Activated CD8-positive, alpha-beta memory T cell treated with anti-CD3 and anti-CD28 coated beads, Interleukin-2, amount 50 U/mL, for 1 hour (primary cell): Measurements from ENCODE around the gene ADAM33.

Experiments
- DNase-seq: peaks from one replicate; pipeline ENCODE4 v3.0.0-alpha.2; 2020; ENCODE audit errors: extremely low read depth

ADAM33 gene

GRCh38 chr20:3710011-3710466 lies 28.2 kb upstream of the ADAM33 start:
- DNase-seq, result no peak

DNA sequence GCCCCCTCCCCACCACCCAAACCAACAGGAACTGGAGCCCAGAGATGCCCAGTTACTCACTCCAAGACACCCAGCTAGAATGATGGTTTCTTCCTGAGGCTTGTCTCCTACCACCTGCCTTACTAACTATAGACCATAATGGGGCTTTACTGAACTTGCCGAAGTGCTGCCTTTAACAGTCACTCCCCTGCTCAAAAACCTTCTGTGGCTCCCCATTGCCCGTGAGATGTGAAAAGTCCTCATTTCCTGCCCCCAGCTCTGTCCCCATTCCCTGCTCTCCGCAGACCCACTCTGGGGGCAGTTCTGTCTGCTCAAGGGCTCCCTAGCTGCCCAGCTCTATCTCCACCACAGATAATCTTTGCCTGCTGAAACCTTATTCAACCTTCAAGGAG lies 25.7 kb upstream of the ADAM33 start:
- DNase-seq, result no peak

- no peak for DNase-seq
Measured at GRCh38 chr20:3706774-3707507, 25.1 kb upstream of the ADAM33 start.

- no peak for DNase-seq
Measured at GRCh38 chr20:3705970-3706739, 24.3 kb upstream of the ADAM33 start.

DNA sequence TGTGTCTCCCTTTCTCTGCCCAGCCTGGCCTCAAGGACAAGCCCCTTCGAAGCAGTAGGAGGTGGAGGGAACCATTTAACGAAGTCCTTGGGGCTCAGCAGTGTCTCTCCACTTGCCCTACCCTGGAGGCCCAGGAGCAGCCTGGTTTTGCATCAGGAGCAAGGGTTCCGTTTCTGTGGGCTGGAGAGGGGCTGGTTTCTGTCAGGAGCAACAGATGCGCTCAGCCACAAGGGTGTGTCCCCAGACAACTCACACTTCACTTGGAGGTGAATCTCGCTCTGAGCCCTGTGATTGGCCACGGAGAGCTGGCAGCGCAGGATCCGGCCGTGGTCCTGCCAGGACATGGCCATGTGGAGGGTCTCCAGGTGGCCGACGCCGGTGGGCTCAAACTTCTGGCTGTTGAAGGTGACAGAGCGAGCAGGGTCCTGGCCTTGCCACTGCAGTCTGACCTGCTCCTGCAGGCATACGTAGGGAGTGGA lies 23.7 kb upstream of the ADAM33 start:
- DNase-seq, result no peak

DNA sequence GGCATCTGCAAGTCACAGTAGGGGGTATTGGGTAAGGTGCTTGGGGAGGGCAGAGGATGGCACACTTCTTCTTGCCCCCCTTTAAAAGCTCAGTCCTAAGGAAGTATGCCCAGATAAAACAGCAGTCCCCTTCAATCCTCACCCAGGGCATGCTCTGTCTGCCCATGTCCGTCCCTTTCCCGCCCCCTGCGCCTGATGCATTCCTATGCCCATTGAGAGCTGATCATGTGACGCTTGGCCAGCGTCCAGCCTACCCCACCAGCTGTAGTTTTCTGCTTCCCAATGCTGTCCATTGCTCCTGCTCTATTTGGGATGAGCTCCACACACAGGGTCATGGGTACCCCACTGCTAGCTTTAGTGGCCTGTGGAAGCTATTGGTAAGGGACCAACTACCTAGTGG lies 22.3 kb upstream of the ADAM33 start:
- no peak for DNase-seq

GRCh38 chr20:3702611-3703391 lies 21.0 kb upstream of the ADAM33 start:
- no peak for DNase-seq

DNA sequence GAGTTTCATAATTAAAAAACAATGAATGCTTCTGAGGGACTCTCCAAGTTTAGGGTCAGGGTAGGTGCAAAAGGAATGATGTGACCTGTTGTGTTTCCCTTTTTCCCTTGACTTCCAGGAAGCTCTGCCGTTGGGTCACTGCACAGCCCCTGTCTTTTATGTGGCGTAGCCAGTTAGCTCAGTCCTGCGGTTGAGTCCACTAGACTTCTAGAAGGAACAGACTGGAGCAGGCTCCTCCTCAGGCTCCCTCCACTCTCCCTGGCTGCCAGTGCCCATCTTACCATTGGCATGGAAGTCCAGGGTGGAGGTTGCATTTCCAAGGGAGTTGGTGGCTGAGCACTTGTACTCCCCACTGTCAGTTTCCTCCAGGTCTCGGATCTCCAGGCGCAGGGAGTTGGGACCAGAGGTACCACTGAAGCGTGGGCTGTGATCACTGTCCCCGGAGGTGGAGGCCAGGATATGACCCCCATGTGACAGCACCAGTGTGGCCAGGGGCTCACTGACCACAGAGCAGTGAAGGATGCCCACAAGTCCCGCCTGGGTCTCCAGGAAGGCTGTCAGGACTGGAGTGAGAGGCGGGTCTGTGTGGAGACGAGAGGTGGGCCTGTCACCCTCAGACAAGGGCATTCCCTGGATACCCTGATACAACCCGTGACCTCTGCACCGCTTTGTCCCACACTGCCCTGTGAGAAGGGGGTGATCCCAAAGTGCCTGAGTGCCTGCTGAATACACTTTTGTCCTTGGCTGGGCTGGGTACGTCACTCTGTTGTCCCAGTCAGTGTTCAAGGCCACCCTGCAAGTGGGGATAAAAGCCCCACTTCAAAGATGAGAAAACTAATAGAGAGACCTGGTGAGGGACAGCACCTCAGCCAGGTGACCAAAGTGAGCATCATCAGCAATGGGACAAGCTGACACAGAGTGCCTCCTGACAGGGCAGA lies 19.5 kb upstream of the ADAM33 start:
- DNase-seq, result no peak

DNA sequence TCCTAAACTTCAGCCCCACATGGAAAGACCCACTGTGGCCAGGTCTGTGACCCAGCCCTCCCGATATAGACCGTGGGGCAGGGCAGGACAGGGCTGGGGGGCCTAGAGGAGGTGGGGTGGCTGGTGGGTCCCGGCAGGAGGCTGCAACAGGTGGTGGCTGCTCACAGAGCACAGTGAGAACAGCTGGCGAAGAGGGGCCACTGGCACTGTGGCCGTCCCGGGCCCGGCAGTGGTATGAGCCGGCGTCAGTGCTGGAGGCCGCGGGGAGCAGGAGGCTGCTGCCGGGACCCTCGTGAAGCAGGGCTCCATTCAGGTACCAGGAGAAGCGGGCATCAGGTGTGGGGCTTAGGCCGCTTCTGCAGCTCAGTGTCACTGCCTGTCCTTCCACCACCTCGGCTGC lies 17.2 kb upstream of the ADAM33 start:
- DNase-seq, result no peak

DNA sequence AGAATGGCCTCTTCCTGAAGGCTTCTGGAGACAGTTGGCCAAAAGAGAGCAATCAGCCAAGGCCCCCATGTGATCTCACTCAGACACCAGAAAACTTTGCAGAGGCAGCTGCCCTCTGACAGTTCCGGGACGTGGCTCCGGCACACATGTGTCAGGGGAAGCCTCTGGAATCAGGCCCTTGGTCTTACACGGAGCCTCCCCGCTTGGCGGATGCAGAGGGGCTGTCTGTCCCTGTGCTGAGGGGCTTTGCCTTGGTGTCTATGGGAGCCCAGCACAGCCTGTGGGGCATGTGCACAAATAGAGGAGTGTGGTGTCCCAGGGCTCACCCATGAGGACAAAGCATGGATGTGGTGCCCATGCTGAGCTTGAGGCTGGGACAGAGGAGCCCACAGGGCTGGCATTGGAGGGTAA lies 16.8 kb upstream of the ADAM33 start:
- no peak for DNase-seq

DNA sequence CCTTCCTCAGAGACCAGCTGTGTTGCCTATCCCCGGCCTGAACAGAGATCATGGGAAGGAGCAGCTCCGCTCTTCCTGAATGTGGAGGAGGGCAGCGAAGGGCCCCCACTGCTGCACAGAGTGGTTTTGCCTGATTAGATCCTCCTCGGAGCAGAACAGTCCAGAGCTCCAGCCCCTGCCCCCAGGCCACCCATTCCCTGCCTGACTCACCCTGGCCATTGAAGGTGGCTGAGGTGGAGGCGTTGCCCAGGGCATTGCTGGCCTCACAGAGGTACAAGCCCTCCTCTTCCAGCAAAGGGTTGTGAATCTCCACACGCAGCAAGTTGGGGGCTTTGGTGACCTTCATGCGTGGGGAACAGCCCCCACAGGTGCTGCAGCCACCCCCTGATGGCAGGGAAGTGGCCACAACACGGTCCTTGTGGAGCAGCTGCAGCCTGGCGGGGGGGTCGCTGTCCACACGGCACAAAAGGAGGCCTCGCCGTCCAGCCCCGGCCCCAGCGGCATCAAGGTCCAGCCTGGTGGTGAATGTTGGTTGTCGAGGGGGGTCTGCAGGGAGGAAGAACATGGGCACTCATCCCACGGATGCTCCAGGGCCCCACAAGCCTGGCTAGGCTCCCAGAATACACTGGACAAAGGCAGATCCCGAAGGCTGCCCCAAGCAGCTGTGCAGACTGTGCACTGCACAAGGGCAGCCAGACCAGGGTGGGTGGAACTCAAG lies 15.9 kb upstream of the ADAM33 start:
- no peak for DNase-seq

DNA sequence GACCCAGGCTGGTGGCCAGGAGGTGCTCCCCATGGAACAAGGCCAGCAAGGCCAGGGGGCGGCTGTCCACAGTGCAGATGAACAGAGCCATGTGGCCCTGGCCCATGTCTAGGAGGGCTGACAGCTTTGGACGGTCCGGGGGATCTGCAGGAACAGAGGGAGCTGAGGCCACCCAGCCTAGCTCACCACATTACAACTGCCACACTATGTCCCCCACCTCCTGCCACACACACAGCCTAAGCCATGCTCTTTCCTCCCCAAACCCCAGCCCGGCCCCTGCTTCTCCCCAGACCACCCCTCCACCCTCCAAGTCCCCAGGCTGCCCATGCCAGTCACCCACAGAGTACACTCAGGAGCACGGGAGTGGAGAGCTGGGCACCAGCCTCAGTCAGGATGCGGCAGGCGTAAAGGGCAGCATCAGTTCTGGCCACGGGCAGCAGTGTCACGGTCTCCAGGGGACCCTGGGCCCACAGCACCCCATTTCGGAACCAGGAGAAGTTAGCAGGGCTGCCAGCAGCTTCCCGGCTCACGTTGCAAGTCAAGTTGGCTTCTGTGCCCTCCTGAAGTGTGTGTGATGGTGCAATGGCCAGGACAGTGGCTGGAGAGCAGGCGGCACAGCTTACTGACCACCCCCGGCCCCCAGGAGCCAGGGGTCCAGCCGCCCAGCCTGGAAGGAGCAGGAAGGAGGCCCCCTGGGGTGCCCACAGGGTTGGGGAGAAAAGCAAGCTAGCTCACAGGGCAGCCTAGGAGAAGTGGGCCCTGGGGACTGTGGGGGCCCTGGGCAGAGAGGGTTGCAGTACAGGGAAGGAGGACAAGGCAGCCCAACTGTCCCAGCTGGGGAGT lies 15.2 kb upstream of the ADAM33 start:
- no peak for DNase-seq

- DNase-seq, result no peak
Measured at GRCh38 chr20:3696200-3696599, 14.4 kb upstream of the ADAM33 start.

DNA sequence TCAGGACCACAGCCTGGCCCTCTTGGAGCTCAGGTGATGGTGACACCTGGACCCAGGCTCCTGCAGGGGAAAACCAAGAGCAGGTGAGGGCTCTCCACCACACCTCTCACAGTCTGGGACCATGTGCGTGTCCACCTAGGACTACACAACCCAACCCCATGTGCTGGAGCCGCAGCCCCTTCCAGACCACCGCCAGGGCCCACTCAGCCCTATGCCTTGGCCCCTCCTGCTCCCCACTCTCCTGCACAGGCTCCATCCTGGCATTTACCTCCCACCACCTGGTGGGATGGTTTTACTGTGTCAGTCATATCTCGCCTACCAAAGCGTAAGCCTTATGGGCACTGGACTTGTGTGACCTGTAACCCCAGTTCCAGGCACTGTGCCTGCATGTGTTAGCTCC lies 13.1 kb upstream of the ADAM33 start:
- no peak for DNase-seq

GRCh38 chr20:3693376-3693775 lies 11.6 kb upstream of the ADAM33 start:
- DNase-seq, result no peak

DNA sequence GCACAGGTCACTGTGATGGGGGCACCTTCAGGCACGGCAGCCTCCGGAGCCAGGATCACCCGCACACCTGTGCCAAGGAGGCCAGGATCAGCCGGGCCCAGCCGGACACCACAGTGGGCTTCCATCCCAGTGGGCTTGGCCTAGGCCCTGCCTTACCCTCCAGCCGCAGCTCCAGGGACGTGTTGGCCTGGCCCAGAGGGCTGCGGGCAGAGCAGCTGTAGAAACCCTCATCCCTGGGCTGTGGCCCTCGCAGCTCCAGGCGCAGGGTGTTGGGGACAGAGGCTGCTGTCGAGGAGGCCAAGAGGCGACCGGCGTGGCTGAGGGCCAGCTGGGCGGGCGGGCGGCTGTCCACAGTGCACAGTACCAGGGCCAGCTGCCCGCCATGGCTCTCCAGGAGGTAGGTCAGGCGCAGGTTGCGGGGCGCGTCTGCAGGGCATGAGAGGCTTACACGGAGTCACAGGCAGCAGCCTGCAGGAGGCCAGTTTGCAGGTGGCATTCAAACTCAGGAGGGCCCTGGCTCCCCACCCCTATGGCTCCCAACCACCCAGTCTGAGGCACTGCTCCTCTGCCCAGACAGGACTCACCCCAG lies 11.0 kb upstream of the ADAM33 start:
- DNase-seq, result no peak

GRCh38 chr20:3691897-3692296 lies 10.1 kb upstream of the ADAM33 start:
- no peak for DNase-seq

DNA sequence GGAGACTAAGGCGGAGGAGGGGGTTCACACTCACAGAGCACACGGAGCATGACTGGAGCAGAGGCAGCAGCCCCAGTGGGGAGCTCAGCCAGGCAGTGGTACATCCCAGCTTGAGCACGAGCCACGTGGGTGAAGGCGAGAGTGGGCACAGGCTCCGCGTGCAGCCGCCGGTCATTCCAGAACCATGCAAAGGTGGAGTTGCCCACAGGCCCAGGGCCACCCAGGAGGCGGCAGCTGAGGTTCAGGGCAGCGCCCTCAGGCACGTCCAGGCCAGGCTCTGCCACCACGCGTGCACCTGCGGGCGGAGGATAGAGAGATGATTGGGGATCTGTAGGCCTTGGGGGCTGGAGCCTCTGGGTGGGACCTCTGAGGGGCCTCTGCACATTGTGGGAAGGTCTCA lies 9.5 kb upstream of the ADAM33 start:
- DNase-seq, result no peak

GRCh38 chr20:3690413-3690812 lies 8.6 kb upstream of the ADAM33 start:
- DNase-seq, result no peak
